ENCODE measurements around the gene TRPM1.

DNA sequence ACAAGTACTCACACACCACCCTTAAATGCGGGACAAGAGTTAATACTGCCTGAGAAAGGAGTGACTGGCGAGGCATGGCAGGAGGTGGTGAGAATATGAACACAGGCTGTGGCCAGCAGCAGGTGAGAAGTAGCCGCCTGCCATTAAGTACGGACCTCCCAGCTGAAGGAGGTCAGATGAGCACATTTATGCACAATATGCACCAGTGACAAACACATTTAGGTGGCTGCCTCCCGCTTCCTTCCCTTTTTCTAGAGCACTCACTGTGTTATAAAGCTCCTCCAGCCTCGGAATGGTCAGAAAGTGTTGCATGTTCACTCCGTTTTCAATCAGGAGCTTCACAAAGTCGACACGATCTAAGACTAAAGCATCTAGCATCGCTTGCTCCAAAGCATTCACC, 52.4 kb downstream of the TRPM1 start:
- TF ChIP-seq, protein P1, sequence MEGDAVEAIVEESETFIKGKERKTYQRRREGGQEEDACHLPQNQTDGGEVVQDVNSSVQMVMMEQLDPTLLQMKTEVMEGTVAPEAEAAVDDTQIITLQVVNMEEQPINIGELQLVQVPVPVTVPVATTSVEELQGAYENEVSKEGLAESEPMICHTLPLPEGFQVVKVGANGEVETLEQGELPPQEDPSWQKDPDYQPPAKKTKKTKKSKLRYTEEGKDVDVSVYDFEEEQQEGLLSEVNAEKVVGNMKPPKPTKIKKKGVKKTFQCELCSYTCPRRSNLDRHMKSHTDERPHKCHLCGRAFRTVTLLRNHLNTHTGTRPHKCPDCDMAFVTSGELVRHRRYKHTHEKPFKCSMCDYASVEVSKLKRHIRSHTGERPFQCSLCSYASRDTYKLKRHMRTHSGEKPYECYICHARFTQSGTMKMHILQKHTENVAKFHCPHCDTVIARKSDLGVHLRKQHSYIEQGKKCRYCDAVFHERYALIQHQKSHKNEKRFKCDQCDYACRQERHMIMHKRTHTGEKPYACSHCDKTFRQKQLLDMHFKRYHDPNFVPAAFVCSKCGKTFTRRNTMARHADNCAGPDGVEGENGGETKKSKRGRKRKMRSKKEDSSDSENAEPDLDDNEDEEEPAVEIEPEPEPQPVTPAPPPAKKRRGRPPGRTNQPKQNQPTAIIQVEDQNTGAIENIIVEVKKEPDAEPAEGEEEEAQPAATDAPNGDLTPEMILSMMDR (IDR thresholded peaks at IDR 0.05) = no peak
- TF ChIP-seq POLR2AphosphoS5 (IDR thresholded peaks at IDR 0.05) = no peak
